Colonic mucosa (tissue), 4 donors: ENCODE results near the gene KCNS3. TPM values are rescaled to one million over a fixed set of nuclear protein-coding genes. Genes with fewer than 3 reads are reported as not detected.

ENCODE experiments used
- DNase-seq: peaks from one replicate; pipeline ENCODE4 v3.0.0-alpha.2; 2020
- H3K27ac ChIP-seq: fragments of 200-600 bp; one replicate; pipeline ENCODE4 v1.8.0; 2021
- H3K27me3 ChIP-seq: fragments of 200-600 bp; one replicate; pipeline ENCODE4 v1.8.0; 2021
- H3K36me3 ChIP-seq: fragments of 200-600 bp; one replicate; pipeline ENCODE4 v1.8.0; 2021
- H3K4me1 ChIP-seq: fragments of 200-600 bp; one replicate; pipeline ENCODE4 v1.8.0; 2021; ENCODE audit warnings: mild to moderate bottlenecking
- H3K4me3 ChIP-seq: fragments of 200-600 bp; one replicate; pipeline ENCODE4 v1.8.0; 2021
- H3K9ac ChIP-seq, 2 donors: one replicate each; pipeline ENCODE4 v1.7.0; 2013; ENCODE audit warnings: control low read depth in 2 of 2, low read depth in 2 of 2, low read length in 2 of 2
- H3K9me3 ChIP-seq: fragments of 200-600 bp; one replicate; pipeline ENCODE4 v1.8.0; 2021
- intact Hi-C: fragments of 100-400 bp; cut with DNase I; formaldehyde crosslinking; loops from one replicate; pipeline ENCODE4 v1.14.1; 2022
- total RNA-seq, 2 donors: library from RNA; stranded (reverse); fragmentation: NEBNext Ultra II Directional in 1 of 2; extraction: Animal tissue kit (Norgen Biotek cat#: 25700) in 1 of 2; gene quantifications; one replicate each; pipeline ENCODE4 v1.2.1, GENCODE V29; 2021
- TF ChIP-seq, protein P1 (sequence below): fragments of 200-600 bp; IDR thresholded peaks from one replicate; pipeline ENCODE4 v1.8.0; 2022; ENCODE audit warnings: antibody characterized with exemption, mild to moderate bottlenecking
- donor health status: healthy.
- donor health status: DM: no; HTN: no; CAD: no.
- donor health status: DM: no; HTN: no; CAD: no.

The KCNS3 gene
- total RNA-seq, 2 donors from 2014 or later: 10.7 to 17.5 TPM

GRCh38 chr2:17894556-17894955 is 16.1 kb downstream of the KCNS3 start:
- Histone ChIP-seq H3K4me3 (no peak overlapping the region), H3K9ac (no peak overlapping the region), H3K36me3 (no peaks in the 10 kb centered on the region), H3K9me3 (no peaks in the 10 kb centered on the region), H3K4me1 (no peaks in the 10 kb centered on the region), H3K27me3 (no peaks in the 10 kb centered on the region), H3K27ac (no peak overlapping the region)
- intact Hi-C loops: no loop called here
- TF ChIP-seq, protein P1, sequence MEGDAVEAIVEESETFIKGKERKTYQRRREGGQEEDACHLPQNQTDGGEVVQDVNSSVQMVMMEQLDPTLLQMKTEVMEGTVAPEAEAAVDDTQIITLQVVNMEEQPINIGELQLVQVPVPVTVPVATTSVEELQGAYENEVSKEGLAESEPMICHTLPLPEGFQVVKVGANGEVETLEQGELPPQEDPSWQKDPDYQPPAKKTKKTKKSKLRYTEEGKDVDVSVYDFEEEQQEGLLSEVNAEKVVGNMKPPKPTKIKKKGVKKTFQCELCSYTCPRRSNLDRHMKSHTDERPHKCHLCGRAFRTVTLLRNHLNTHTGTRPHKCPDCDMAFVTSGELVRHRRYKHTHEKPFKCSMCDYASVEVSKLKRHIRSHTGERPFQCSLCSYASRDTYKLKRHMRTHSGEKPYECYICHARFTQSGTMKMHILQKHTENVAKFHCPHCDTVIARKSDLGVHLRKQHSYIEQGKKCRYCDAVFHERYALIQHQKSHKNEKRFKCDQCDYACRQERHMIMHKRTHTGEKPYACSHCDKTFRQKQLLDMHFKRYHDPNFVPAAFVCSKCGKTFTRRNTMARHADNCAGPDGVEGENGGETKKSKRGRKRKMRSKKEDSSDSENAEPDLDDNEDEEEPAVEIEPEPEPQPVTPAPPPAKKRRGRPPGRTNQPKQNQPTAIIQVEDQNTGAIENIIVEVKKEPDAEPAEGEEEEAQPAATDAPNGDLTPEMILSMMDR: no peak
- DNase-seq: no peak

GRCh38 chr2:17899871-17900270 is 21.4 kb downstream of the KCNS3 start:
- Histone ChIP-seq H3K9me3 (no peaks in the 10 kb centered on the region), H3K4me1 (no peaks in the 10 kb centered on the region), H3K36me3 (no peaks in the 10 kb centered on the region), H3K27ac (no peak overlapping the region), H3K9ac (no peak overlapping the region), H3K27me3 (no peaks in the 10 kb centered on the region), H3K4me3 (no peak overlapping the region)
- no peak for DNase-seq
- TF ChIP-seq, protein P1: no peak
- intact Hi-C loops: no loop called here

DNA sequence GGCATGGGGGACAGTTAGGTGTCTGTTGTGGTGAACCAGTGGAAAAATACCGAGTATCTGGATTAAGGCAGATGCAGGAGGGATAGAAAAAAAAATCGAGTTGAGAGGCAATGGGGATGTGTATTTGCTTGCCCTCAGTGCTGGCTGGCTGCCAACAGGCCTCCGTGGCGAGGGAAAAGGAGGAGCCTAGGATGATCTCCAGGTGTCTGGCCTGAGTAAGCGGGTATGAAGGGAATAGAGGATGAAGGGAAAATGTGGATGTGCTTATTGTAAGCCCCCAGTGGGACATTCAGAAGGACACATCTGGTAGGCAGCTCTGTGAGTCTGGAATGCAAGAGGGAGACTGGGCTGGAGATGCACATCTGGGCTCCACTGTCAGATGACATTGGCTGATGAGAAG is 22.8 kb downstream of the KCNS3 start:
- Histone ChIP-seq H3K4me3 (no peak overlapping the region), H3K27ac (no peak overlapping the region), H3K36me3 (no peaks in the 10 kb centered on the region), H3K9ac (no peak overlapping the region), H3K9me3 (no peaks in the 10 kb centered on the region), H3K27me3 (no peaks in the 10 kb centered on the region), H3K4me1 (no peaks in the 10 kb centered on the region)
- no peak for DNase-seq
- TF ChIP-seq, protein P1: no peak
- intact Hi-C loops: no loop called here

GRCh38 chr2:17910980-17911379 is 32.5 kb downstream of the KCNS3 start:
- Histone ChIP-seq H3K4me3 (no peak overlapping the region), H3K4me1 (no peaks in the 10 kb centered on the region), H3K9me3 (no peaks in the 10 kb centered on the region), H3K36me3 (no peaks in the 10 kb centered on the region), H3K27me3 (no peaks in the 10 kb centered on the region), H3K9ac (no peak overlapping the region), H3K27ac (no peak overlapping the region)
- TF ChIP-seq, protein P1: no peak
- no peak for DNase-seq
- intact Hi-C loops: no loop called here

DNA sequence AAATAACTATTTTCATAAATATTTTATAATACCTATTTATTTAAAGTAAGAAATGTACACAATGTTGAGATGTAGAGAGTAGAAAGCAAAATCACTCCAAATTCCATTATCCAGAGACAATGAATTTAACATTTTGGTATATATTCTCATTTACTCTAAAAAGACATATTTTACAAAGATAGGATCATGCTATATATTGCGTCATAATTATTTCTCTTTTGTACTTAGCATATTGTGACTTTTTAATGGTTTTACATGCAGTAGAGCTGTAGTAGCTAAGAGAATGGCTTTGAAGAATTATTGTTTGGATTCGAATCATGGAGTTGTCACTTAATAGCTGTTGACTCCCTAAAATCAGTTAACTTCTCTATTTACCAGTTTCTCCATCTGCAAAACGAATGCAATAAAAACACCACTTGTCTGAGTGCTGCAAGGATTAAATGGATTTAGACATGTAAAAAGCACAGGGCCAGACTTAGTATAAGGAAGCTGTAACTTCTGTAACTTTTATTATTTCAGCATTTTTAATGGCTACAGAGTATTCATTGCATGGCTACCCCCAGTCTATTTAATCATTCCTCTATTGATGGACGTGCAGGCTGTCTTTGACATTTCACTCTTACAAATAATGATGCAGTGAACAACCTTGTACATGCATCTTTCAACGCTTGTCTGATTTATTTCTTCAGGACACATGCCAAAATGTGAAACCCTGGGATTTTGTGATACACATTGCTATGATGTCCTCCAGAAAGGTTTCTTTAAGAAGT is 33.2 kb downstream of the KCNS3 start:
- TF ChIP-seq, protein P1: no peak
- no peak overlapping the region for H3K4me3 ChIP-seq
- intact Hi-C loops: no loop called here

More for the DNA sequence above, 33.2 kb downstream of the KCNS3 start:
- Histone ChIP-seq H3K36me3 (no peaks in the 10 kb centered on the region), H3K27ac (no peak overlapping the region), H3K4me1 (no peaks in the 10 kb centered on the region), H3K9ac (no peak overlapping the region), H3K27me3 (no peaks in the 10 kb centered on the region), H3K9me3 (no peaks in the 10 kb centered on the region)
- DNase-seq: no peak
